ENCODE measurements around the gene CSNK1G2.

CSNK1G2 gene

GRCh38 chr19:1953441-1954094 is 12.6 kb downstream of the CSNK1G2 start:
- H3K9me3 ChIP-seq (ENCODE audit: insufficient read depth, low read length) = no peaks in the 10 kb centered on the region
- H3K27me3 ChIP-seq (ENCODE audit: insufficient read depth, insufficient read length) = no peaks in the 10 kb centered on the region
- TF ChIP-seq SUZ12 (IDR thresholded peaks at IDR 0.05; ENCODE audit: extremely low read depth, insufficient read depth, insufficient read length) (no peak), ZNF274 (IDR thresholded peaks at IDR 0.05; ENCODE audit: low read depth, low read length) (no peak), YY1 (IDR thresholded peaks at IDR 0.05; ENCODE audit: insufficient read depth, insufficient read length) (no peak)
- H3K4me1 ChIP-seq (ENCODE audit: insufficient read depth, insufficient read length) = peaks cover 20% of the 10 kb centered on the region
- peaks cover 69% of the 10 kb centered on the region for H3K36me3 ChIP-seq (ENCODE audit: insufficient read depth, insufficient read length, low read length)
- H3K9ac ChIP-seq (ENCODE audit: insufficient read length, low read depth) = no peak overlapping the region
- H3K4me3 ChIP-seq (ENCODE audit: insufficient read length, low read depth) = no peak overlapping the region
- no peak for DNase-seq (ENCODE audit: low read depth, low spot score)

- H3K27me3 ChIP-seq (ENCODE audit: insufficient read depth, insufficient read length) = no peaks in the 10 kb centered on the region
- TF ChIP-seq YY1 (IDR thresholded peaks at IDR 0.05; ENCODE audit: insufficient read depth, insufficient read length) = no peak
- TF ChIP-seq ZNF274 (IDR thresholded peaks at IDR 0.05; ENCODE audit: low read depth, low read length) = no peak
- no peak for TF ChIP-seq SUZ12 (IDR thresholded peaks at IDR 0.05; ENCODE audit: extremely low read depth, insufficient read depth, insufficient read length)
- no peaks in the 10 kb centered on the region for H3K9me3 ChIP-seq (ENCODE audit: insufficient read depth, low read length)
- H3K4me3 ChIP-seq (ENCODE audit: insufficient read length, low read depth) = no peak overlapping the region
- H3K9ac ChIP-seq (ENCODE audit: insufficient read length, low read depth) = no peak overlapping the region
- H3K4me1 ChIP-seq (ENCODE audit: insufficient read depth, insufficient read length) = peaks cover 16% of the 10 kb centered on the region
- H3K36me3 ChIP-seq (ENCODE audit: insufficient read depth, insufficient read length, low read length) = peaks cover 59% of the 10 kb centered on the region
- DNase-seq (ENCODE audit: low read depth, low spot score) = no peak
Observed at GRCh38 chr19:1954532-1954933, 13.6 kb downstream of the CSNK1G2 start.

- Histone ChIP-seq H3K9ac (ENCODE audit: insufficient read length, low read depth) (no peak overlapping the region), H3K36me3 (ENCODE audit: insufficient read depth, insufficient read length, low read length) (peaks cover 60% of the 10 kb centered on the region)
- TF ChIP-seq ZNF274 (IDR thresholded peaks at IDR 0.05; ENCODE audit: low read depth, low read length) (no peak), YY1 (IDR thresholded peaks at IDR 0.05; ENCODE audit: insufficient read depth, insufficient read length) (no peak), SUZ12 (IDR thresholded peaks at IDR 0.05; ENCODE audit: extremely low read depth, insufficient read depth, insufficient read length) (no peak)
Observed at GRCh38 chr19:1955171-1956121, 14.5 kb downstream of the CSNK1G2 start.

GRCh38 chr19:1956122-1956494 is 15.1 kb downstream of the CSNK1G2 start:
- H3K27me3 ChIP-seq (ENCODE audit: insufficient read depth, insufficient read length) = no peaks in the 10 kb centered on the region
- peaks cover 59% of the 10 kb centered on the region for H3K36me3 ChIP-seq (ENCODE audit: insufficient read depth, insufficient read length, low read length)
- no peak overlapping the region for H3K9ac ChIP-seq (ENCODE audit: insufficient read length, low read depth)
- peaks cover 16% of the 10 kb centered on the region for H3K4me1 ChIP-seq (ENCODE audit: insufficient read depth, insufficient read length)
- no peak for DNase-seq (ENCODE audit: low read depth, low spot score)
- no peak overlapping the region for H3K4me3 ChIP-seq (ENCODE audit: insufficient read length, low read depth)
- TF ChIP-seq ZNF274 (IDR thresholded peaks at IDR 0.05; ENCODE audit: low read depth, low read length) = no peak
- no peak for TF ChIP-seq SUZ12 (IDR thresholded peaks at IDR 0.05; ENCODE audit: extremely low read depth, insufficient read depth, insufficient read length)
- H3K9me3 ChIP-seq (ENCODE audit: insufficient read depth, low read length) = no peaks in the 10 kb centered on the region

More at GRCh38 chr19:1955171-1956121, 14.5 kb downstream of the CSNK1G2 start:
- Histone ChIP-seq H3K9me3 (ENCODE audit: insufficient read depth, low read length) (no peaks in the 10 kb centered on the region), H3K4me3 (ENCODE audit: insufficient read length, low read depth) (no peak overlapping the region), H3K4me1 (ENCODE audit: insufficient read depth, insufficient read length) (peaks cover 16% of the 10 kb centered on the region), H3K27me3 (ENCODE audit: insufficient read depth, insufficient read length) (no peaks in the 10 kb centered on the region)
- DNase-seq (ENCODE audit: low read depth, low spot score) = no peak

DNA sequence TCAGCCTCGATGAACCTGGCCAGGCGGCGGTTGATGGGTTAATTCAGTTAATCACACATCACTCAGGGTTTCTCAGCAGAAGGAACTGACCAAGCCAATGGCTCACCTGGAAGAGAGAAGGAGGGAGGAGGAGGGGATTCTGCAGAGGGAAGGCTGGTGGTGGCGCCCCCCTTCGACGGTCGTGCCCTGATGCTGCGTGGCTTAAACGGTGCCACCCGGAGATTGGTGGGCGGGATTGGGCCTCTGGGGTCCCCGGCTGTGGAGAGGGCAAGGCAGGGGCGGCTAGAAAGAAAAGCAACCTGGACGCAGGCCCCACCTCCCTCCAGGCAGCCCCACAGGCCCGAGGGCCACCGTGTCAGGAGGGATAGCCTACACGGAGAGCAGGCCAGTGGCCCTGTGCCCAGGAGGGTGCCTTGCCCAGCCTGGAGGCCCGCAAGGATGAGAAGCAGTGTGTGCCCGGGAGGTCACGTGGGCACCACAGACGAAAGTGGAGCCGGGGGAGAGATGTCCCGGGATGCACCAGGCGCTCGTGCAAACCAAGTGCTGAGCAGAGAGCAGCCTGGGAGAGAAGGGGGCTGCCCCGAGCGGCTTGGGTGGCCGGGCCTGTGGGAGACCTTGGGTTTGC is 16.0 kb downstream of the CSNK1G2 start:
- TF ChIP-seq ZNF274 (IDR thresholded peaks at IDR 0.05; ENCODE audit: low read depth, low read length) (no peak), SUZ12 (IDR thresholded peaks at IDR 0.05; ENCODE audit: extremely low read depth, insufficient read depth, insufficient read length) (no peak)
- no peak overlapping the region for H3K9ac ChIP-seq (ENCODE audit: insufficient read length, low read depth)
- H3K4me3 ChIP-seq (ENCODE audit: insufficient read length, low read depth) = no peak overlapping the region
- H3K27me3 ChIP-seq (ENCODE audit: insufficient read depth, insufficient read length) = no peaks in the 10 kb centered on the region
- H3K36me3 ChIP-seq (ENCODE audit: insufficient read depth, insufficient read length, low read length) = peaks cover 63% of the 10 kb centered on the region
- peaks cover 16% of the 10 kb centered on the region for H3K4me1 ChIP-seq (ENCODE audit: insufficient read depth, insufficient read length)
- DNase-seq (ENCODE audit: low read depth, low spot score) = no peak
- H3K9me3 ChIP-seq (ENCODE audit: insufficient read depth, low read length) = no peaks in the 10 kb centered on the region

GRCh38 chr19:1957562-1958248 is 16.7 kb downstream of the CSNK1G2 start:
- TF ChIP-seq SUZ12 (IDR thresholded peaks at IDR 0.05; ENCODE audit: extremely low read depth, insufficient read depth, insufficient read length) (no peak), ZNF274 (IDR thresholded peaks at IDR 0.05; ENCODE audit: low read depth, low read length) (no peak), YY1 (IDR thresholded peaks at IDR 0.05; ENCODE audit: insufficient read depth, insufficient read length) (no peak)
- Histone ChIP-seq H3K9ac (ENCODE audit: insufficient read length, low read depth) (peak overlapping the region; percentile 8), H3K36me3 (ENCODE audit: insufficient read depth, insufficient read length, low read length) (peaks cover 62% of the 10 kb centered on the region), H3K9me3 (ENCODE audit: insufficient read depth, low read length) (no peaks in the 10 kb centered on the region), H3K27me3 (ENCODE audit: insufficient read depth, insufficient read length) (no peaks in the 10 kb centered on the region), H3K4me3 (ENCODE audit: insufficient read length, low read depth) (no peak overlapping the region), H3K4me1 (ENCODE audit: insufficient read depth, insufficient read length) (peaks cover 13% of the 10 kb centered on the region)
- no peak for DNase-seq (ENCODE audit: low read depth, low spot score)
